ENCODE data around the gene TMEM117.
"Not testable (repeated sequence)": the region's sequence is repeated elsewhere in the genome, so short reads cannot be mapped to it uniquely, and the experiment has no call there.

Gene TMEM117

DNA sequence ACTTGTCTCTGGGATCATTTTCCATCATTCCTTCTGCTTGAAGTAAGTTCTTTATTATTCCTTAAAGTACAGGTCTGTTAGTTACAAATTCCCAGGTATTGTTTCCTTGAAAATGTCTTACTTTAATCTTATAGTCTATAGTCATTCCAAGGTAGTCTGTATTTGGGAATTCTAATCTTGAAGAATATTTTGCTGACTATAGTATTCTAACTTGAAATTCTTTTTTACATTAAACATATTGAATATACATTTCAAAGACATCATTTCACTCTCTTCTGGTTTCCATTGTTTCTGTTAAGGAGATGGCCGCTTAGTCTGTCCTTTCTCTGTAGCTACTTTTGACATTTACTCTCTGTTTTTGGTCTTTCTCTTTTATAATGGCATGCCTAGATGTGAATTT is 399.8 kb downstream of the TMEM117 start:
- no peaks in the 10 kb centered on the region for H3K36me3 Mint-ChIP-seq (ENCODE audit: insufficient read depth)

GRCh38 chr12:44240186-44240585 is 404.3 kb downstream of the TMEM117 start:
- Mint-ChIP-seq H3K27me3 (no peaks in the 10 kb centered on the region), H3K27ac (no peak overlapping the region), H3K4me3 (no peak overlapping the region), H3K36me3 (ENCODE audit: insufficient read depth) (no peaks in the 10 kb centered on the region), H3K9me3 (peaks cover 5 to 14% of the 10 kb centered on the region in 2 donors), H3K4me1 (ENCODE audit: low read depth in 2 of 2) (no peaks in the 10 kb centered on the region)
- DNase-seq (no peak), ATAC-seq (replicated peaks) (no peak)

More for the DNA sequence above, 399.8 kb downstream of the TMEM117 start:
- no peaks in the 10 kb centered on the region for H3K4me1 Mint-ChIP-seq (ENCODE audit: low read depth in 2 of 2)
- H3K27me3 Mint-ChIP-seq = no peaks in the 10 kb centered on the region
- H3K9me3 Mint-ChIP-seq = no peaks in the 10 kb centered on the region
- H3K4me3 Mint-ChIP-seq = no peak overlapping the region
- H3K27ac Mint-ChIP-seq = no peak overlapping the region
- DNase-seq = no peak
- ATAC-seq (replicated peaks) = no peak

DNA sequence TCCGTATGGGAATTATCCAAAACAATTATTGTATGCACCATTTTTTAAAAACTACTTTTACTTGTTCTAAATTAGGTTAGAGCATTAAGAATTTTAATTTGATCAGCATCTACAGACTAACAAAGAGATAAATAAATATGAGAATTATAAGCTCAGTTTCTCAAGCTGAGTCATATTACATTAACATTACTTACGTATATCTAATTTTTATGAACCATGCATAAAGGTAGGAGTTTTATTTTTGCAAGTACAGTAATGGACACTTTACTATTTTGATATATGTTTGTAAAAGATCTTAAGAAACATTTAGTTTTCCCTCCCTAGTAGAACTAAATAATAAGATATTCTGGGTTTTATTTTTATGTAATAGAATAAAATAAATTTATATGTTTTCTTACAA is 410.1 kb downstream of the TMEM117 start:
- Mint-ChIP-seq H3K4me1 (ENCODE audit: low read depth in 2 of 2) (no peaks in the 10 kb centered on the region), H3K4me3 (no peak overlapping the region), H3K27me3 (no peaks in the 10 kb centered on the region), H3K36me3 (ENCODE audit: insufficient read depth) (no peaks in the 10 kb centered on the region), H3K9me3 (peaks cover 5 to 14% of the 10 kb centered on the region in 2 donors), H3K27ac (no peak overlapping the region)
- no peak for ATAC-seq (replicated peaks)
- DNase-seq = no peak

DNA sequence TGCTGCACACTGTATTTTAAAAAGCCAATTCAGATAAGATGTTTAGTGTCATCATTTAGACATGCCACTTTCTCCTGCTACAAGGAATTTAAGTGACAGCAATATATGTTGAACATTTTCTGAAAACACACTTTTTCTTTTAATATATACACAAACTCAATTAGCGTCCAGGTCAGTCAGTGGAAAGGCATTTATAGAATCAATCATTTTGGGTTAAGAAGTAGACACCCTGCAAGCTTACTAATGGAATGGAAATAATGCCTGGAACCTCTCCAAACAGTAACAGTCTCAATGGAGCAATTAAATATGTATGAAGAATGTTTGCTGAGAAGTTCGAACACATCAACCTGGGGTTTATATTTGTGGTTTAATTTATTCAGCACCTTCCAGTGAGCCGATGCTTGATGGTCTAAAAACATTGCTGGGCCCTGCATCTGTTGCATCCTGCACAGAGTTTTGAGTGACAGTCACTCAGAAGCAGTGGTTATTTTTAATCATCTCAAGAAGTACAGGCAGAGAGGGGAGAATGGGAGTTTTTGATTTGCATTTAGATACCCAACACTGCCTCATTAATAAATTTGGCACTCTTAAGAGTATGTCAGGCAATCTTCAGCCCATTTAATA is 410.7 kb downstream of the TMEM117 start:
- Mint-ChIP-seq H3K9me3 (peaks cover 5 to 14% of the 10 kb centered on the region in 2 donors), H3K27ac (no peak overlapping the region), H3K4me1 (ENCODE audit: low read depth in 2 of 2) (no peaks in the 10 kb centered on the region), H3K27me3 (no peaks in the 10 kb centered on the region), H3K36me3 (ENCODE audit: insufficient read depth) (no peaks in the 10 kb centered on the region), H3K4me3 (no peak overlapping the region)
- ATAC-seq (replicated peaks) (no peak), DNase-seq (no peak)

DNA sequence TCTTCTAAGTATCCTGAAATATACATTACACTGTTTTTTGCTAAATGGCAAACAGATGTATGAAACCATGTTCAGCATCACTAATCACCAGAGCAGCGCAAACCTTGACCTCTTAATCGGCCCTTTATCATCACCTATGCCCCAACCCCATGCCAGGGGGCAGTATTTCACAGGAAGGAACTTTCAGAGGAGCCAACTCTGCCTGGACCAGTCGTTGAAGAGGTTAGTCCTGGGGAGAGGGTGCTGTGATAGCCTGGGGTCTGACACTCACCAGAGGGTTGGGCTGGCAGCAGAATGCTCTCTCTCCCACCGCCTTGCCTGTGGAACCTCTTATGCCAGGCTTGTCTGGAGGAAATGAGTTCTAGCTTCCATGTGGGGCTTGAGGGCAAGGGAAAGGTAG is 411.7 kb downstream of the TMEM117 start:
- ATAC-seq (replicated peaks) = no peak
- Mint-ChIP-seq H3K36me3 (ENCODE audit: insufficient read depth) (no peaks in the 10 kb centered on the region), H3K27me3 (no peaks in the 10 kb centered on the region), H3K4me1 (ENCODE audit: low read depth in 2 of 2) (no peaks in the 10 kb centered on the region), H3K9me3 (peaks cover 3 to 14% of the 10 kb centered on the region in 2 donors), H3K27ac (no peak overlapping the region), H3K4me3 (no peak overlapping the region)
- no peak for DNase-seq

GRCh38 chr12:44248436-44248835 is 412.6 kb downstream of the TMEM117 start:
- Mint-ChIP-seq H3K36me3 (ENCODE audit: insufficient read depth) (no peaks in the 10 kb centered on the region), H3K9me3 (peaks cover 3 to 6% of the 10 kb centered on the region in 2 donors)

GRCh38 chr12:44250440-44250839 is 414.6 kb downstream of the TMEM117 start:
- not testable (repeated sequence) for H3K4me3 Mint-ChIP-seq; H3K27me3 Mint-ChIP-seq; H3K27ac Mint-ChIP-seq; H3K36me3 Mint-ChIP-seq (ENCODE audit: insufficient read depth); ATAC-seq (replicated peaks); DNase-seq; H3K9me3 Mint-ChIP-seq; H3K4me1 Mint-ChIP-seq (ENCODE audit: low read depth in 2 of 2)

More at GRCh38 chr12:44248436-44248835, 412.6 kb downstream of the TMEM117 start:
- Mint-ChIP-seq H3K4me3 (no peak overlapping the region), H3K27me3 (no peaks in the 10 kb centered on the region), H3K27ac (no peak overlapping the region), H3K4me1 (ENCODE audit: low read depth in 2 of 2) (no peaks in the 10 kb centered on the region)
- ATAC-seq (replicated peaks) (no peak), DNase-seq (no peak)

GRCh38 chr12:44253338-44253856 is 417.5 kb downstream of the TMEM117 start:
- H3K27ac Mint-ChIP-seq = no peak overlapping the region
- H3K27me3 Mint-ChIP-seq = no peaks in the 10 kb centered on the region
- no peaks in the 10 kb centered on the region for H3K4me1 Mint-ChIP-seq (ENCODE audit: low read depth in 2 of 2)
- DNase-seq = no peak
- H3K9me3 Mint-ChIP-seq = no peaks in the 10 kb centered on the region
- H3K36me3 Mint-ChIP-seq (ENCODE audit: insufficient read depth) = no peaks in the 10 kb centered on the region
- no peak overlapping the region for H3K4me3 Mint-ChIP-seq
- ATAC-seq (replicated peaks) = no peak

GRCh38 chr12:44258246-44258645 is 422.4 kb downstream of the TMEM117 start:
- Mint-ChIP-seq H3K9me3 (no peaks in the 10 kb centered on the region), H3K27ac (no peak overlapping the region), H3K27me3 (no peaks in the 10 kb centered on the region), H3K4me3 (no peak overlapping the region), H3K4me1 (ENCODE audit: low read depth in 2 of 2) (no peaks in the 10 kb centered on the region), H3K36me3 (ENCODE audit: insufficient read depth) (no peaks in the 10 kb centered on the region)
- ATAC-seq (replicated peaks) = no peak
- no peak for DNase-seq

DNA sequence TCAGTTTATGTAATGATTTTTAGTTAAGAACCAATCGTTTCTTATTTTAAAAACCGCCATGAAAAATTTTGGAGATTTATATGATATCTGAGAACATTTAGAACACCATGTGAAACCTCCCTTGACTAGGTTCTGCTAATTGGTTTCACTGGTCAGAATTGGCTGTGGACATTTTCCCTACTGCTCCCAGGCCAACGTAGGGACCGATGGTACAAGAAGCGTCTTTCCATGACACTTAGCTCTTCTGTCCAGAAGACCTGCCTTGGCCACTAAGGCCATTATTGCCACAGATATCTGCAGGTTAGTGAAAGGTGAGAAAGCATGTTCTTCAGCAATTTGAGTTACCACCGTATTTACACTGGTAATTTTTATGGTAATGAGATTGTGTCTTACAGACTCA is 424.0 kb downstream of the TMEM117 start:
- no peaks in the 10 kb centered on the region for H3K36me3 Mint-ChIP-seq (ENCODE audit: insufficient read depth)
- ATAC-seq (replicated peaks) (no peak), DNase-seq (no peak)
- no peaks in the 10 kb centered on the region for H3K27me3 Mint-ChIP-seq
- no peaks in the 10 kb centered on the region for H3K9me3 Mint-ChIP-seq
- no peaks in the 10 kb centered on the region for H3K4me1 Mint-ChIP-seq (ENCODE audit: low read depth in 2 of 2)
- H3K27ac Mint-ChIP-seq = no peak overlapping the region
- H3K4me3 Mint-ChIP-seq = no peak overlapping the region

- Mint-ChIP-seq H3K9me3 (no peaks in the 10 kb centered on the region), H3K27ac (no peak overlapping the region), H3K27me3 (no peaks in the 10 kb centered on the region), H3K4me3 (no peak overlapping the region), H3K36me3 (ENCODE audit: insufficient read depth) (no peaks in the 10 kb centered on the region), H3K4me1 (ENCODE audit: low read depth in 2 of 2) (no peaks in the 10 kb centered on the region)
- ATAC-seq (replicated peaks) (no peak), DNase-seq (no peak)
These were observed 424.7 kb downstream of the TMEM117 start for GRCh38 chr12:44260581-44260980.

- no peaks in the 10 kb centered on the region for H3K27me3 Mint-ChIP-seq
- no peak overlapping the region for H3K4me3 Mint-ChIP-seq
- H3K27ac Mint-ChIP-seq = no peak overlapping the region
- ATAC-seq (replicated peaks) (no peak), DNase-seq (no peak)
- peaks cover 9 to 17% of the 10 kb centered on the region in 2 donors for H3K4me1 Mint-ChIP-seq (ENCODE audit: low read depth in 2 of 2)
- no peaks in the 10 kb centered on the region for H3K36me3 Mint-ChIP-seq (ENCODE audit: insufficient read depth)
- H3K9me3 Mint-ChIP-seq = peaks cover 4 to 8% of the 10 kb centered on the region in 2 donors
These were observed 449.6 kb downstream of the TMEM117 start for GRCh38 chr12:44285321-44285960.

DNA sequence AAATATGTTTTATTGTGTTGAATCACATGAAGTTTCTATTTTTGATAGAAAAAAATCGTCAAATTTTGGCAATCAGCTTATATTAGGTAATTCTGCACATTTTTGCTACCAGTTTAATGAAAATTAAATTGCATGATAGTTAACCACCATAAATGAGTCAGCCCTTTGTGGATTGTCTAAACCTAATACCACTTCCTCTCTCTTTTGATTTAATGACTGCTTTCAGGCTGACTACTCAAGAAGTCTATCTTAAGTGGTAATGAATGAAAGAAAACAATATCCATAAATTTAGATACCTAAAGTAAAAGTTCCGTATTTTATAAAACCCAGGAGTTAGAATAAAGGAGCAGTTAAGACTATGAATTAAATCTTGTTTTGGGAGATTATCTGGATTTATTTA is 450.5 kb downstream of the TMEM117 start:
- Mint-ChIP-seq H3K27ac (no peak overlapping the region), H3K4me3 (peak overlapping the region in 1 of 2 donors; percentile 19), H3K36me3 (ENCODE audit: insufficient read depth) (no peaks in the 10 kb centered on the region), H3K27me3 (no peaks in the 10 kb centered on the region), H3K9me3 (peaks cover 4 to 10% of the 10 kb centered on the region in 2 donors), H3K4me1 (ENCODE audit: low read depth in 2 of 2) (peaks cover 9 to 17% of the 10 kb centered on the region in 2 donors)
- ATAC-seq (replicated peaks) = peak; percentile 51
- DNase-seq = no peak

- Mint-ChIP-seq H3K27me3 (no peaks in the 10 kb centered on the region), H3K36me3 (ENCODE audit: insufficient read depth) (no peaks in the 10 kb centered on the region), H3K27ac (no peak overlapping the region), H3K9me3 (peaks cover 4 to 10% of the 10 kb centered on the region in 2 donors), H3K4me1 (ENCODE audit: low read depth in 2 of 2) (peaks cover 9 to 17% of the 10 kb centered on the region in 2 donors), H3K4me3 (no peak overlapping the region)
- DNase-seq (no peak), ATAC-seq (replicated peaks) (no peak)
These were observed 451.1 kb downstream of the TMEM117 start for GRCh38 chr12:44286821-44287505.

Data from effector memory CD8-positive, alpha-beta T cell (primary cell).